Measurements from ENCODE around the gene MME.
A peak's percentile ranks its signal among the peaks of the same experiment; 100 is the strongest.
"Not testable (repeated sequence)": the region's sequence is repeated elsewhere in the genome, so short reads cannot be mapped to it uniquely, and the experiment has no call there.

MME gene

GRCh38 chr3:155193868-155194267 lies 113.7 kb downstream of the MME start:
- DNase-seq (ENCODE audit: low read depth), result no peak

GRCh38 chr3:155194973-155195957 lies 115.1 kb downstream of the MME start:
- DNase-seq (ENCODE audit: low read depth), result no peak

- DNase-seq (ENCODE audit: low read depth), result no peak
These were observed 116.3 kb downstream of the MME start for GRCh38 chr3:155196131-155197021.

GRCh38 chr3:155197786-155198185 lies 117.7 kb downstream of the MME start:
- no peak for DNase-seq (ENCODE audit: low read depth)

GRCh38 chr3:155202626-155203025 lies 122.5 kb downstream of the MME start:
- peak; percentile 74 for DNase-seq (ENCODE audit: low read depth)

GRCh38 chr3:155204851-155205250 lies 124.7 kb downstream of the MME start:
- no peak for DNase-seq (ENCODE audit: low read depth)

- no peak for DNase-seq (ENCODE audit: low read depth)
These were observed 128.2 kb downstream of the MME start for GRCh38 chr3:155208183-155208800.

- no peak for DNase-seq (ENCODE audit: low read depth)
These were observed 130.6 kb downstream of the MME start for GRCh38 chr3:155210736-155211135.

- no peak for DNase-seq (ENCODE audit: low read depth)
These were observed 131.1 kb downstream of the MME start for GRCh38 chr3:155211266-155211665.

GRCh38 chr3:155211940-155212339 lies 131.8 kb downstream of the MME start:
- DNase-seq (ENCODE audit: low read depth), result no peak

- DNase-seq (ENCODE audit: low read depth), result not testable (repeated sequence)
These were observed 135.9 kb downstream of the MME start for GRCh38 chr3:155216007-155216406.

GRCh38 chr3:155217591-155217990 lies 137.5 kb downstream of the MME start:
- DNase-seq (ENCODE audit: low read depth), result peak; percentile 94

- no peak for DNase-seq (ENCODE audit: low read depth)
These were observed 138.3 kb downstream of the MME start for GRCh38 chr3:155218462-155218861.

GRCh38 chr3:155219106-155219505 lies 139.0 kb downstream of the MME start:
- no peak for DNase-seq (ENCODE audit: low read depth)

GRCh38 chr3:155225417-155225816 lies 145.3 kb downstream of the MME start:
- no peak for DNase-seq (ENCODE audit: low read depth)

- no peak for DNase-seq (ENCODE audit: low read depth)
These were observed 147.0 kb downstream of the MME start for GRCh38 chr3:155227141-155227540.

GRCh38 chr3:155228676-155229075 lies 148.6 kb downstream of the MME start:
- DNase-seq (ENCODE audit: low read depth), result no peak

- DNase-seq (ENCODE audit: low read depth), result no peak
These were observed 149.0 kb downstream of the MME start for GRCh38 chr3:155229086-155229485.

- peak; percentile 92 for DNase-seq (ENCODE audit: low read depth)
These were observed 150.3 kb downstream of the MME start for GRCh38 chr3:155230382-155230781.

GRCh38 chr3:155231792-155232191 lies 151.7 kb downstream of the MME start:
- DNase-seq (ENCODE audit: low read depth), result no peak

GRCh38 chr3:155232605-155233004 lies 152.5 kb downstream of the MME start:
- DNase-seq (ENCODE audit: low read depth), result peak; percentile 82

GRCh38 chr3:155233213-155233612 lies 153.1 kb downstream of the MME start:
- peak; percentile 67 for DNase-seq (ENCODE audit: low read depth)
